HG02642 (cell line): ENCODE results near the gene SLAIN1.
A peak's percentile ranks its signal among the peaks of the same experiment; 100 is the strongest.
"Not testable (repeated sequence)": the region's sequence is repeated elsewhere in the genome, so short reads cannot be mapped to it uniquely, and the experiment has no call there.

Experiments
- ATAC-seq: cut with Tn5 transposase; IDR thresholded peaks from one replicate; pipeline ENCODE4 v1.9.1; 2021; ENCODE audit warnings: mild to moderate bottlenecking; ENCODE audit not compliant: unreplicated experiment, poor library complexity

Gene SLAIN1

GRCh38 chr13:77697217-77698103 is at the start of gene SLAIN1:
TSS of gene SLAIN1 (plus strand) at chr13:77697687. CDS start at chr13:77697914, 227 bp downstream.
- ATAC-seq: peak; percentile 81

GRCh38 chr13:77650409-77650808 is 47.1 kb upstream of the SLAIN1 start:
- no peak for ATAC-seq

- no peak for ATAC-seq
These were observed 44.2 kb upstream of the SLAIN1 start for GRCh38 chr13:77653301-77653700.

- not testable (repeated sequence) for ATAC-seq
These were observed 37.5 kb upstream of the SLAIN1 start for GRCh38 chr13:77660016-77660415.

- ATAC-seq: no peak
These were observed 36.6 kb upstream of the SLAIN1 start for GRCh38 chr13:77660841-77661250.

- ATAC-seq: not testable (repeated sequence)
These were observed 35.2 kb upstream of the SLAIN1 start for GRCh38 chr13:77662301-77662700.

GRCh38 chr13:77662831-77663230 is 34.7 kb upstream of the SLAIN1 start:
- ATAC-seq: not testable (repeated sequence)

GRCh38 chr13:77674852-77675251 is 22.6 kb upstream of the SLAIN1 start:
- ATAC-seq: no peak

GRCh38 chr13:77678691-77679235 is 18.7 kb upstream of the SLAIN1 start:
- ATAC-seq: no peak

- ATAC-seq: no peak
These were observed 9.7 kb upstream of the SLAIN1 start for GRCh38 chr13:77687799-77688198.

- ATAC-seq: no peak
These were observed 5.6 kb upstream of the SLAIN1 start for GRCh38 chr13:77691871-77692270.

- no peak for ATAC-seq
These were observed 4.6 kb upstream of the SLAIN1 start for GRCh38 chr13:77692746-77693448.

GRCh38 chr13:77693449-77693940 is 4.0 kb upstream of the SLAIN1 start:
- ATAC-seq: no peak

- ATAC-seq: no peak
These were observed 1.2 kb upstream of the SLAIN1 start for GRCh38 chr13:77696006-77696878.

- peak; percentile 4 for ATAC-seq
These were observed 639 bp upstream of the SLAIN1 start for GRCh38 chr13:77696879-77697216.

GRCh38 chr13:77698201-77699058 is 943 bp downstream of the SLAIN1 start:
- peak; percentile 27 for ATAC-seq

GRCh38 chr13:77699059-77699680 is 1.7 kb downstream of the SLAIN1 start:
- ATAC-seq: no peak

GRCh38 chr13:77701305-77701704 is 3.8 kb downstream of the SLAIN1 start:
- no peak for ATAC-seq

GRCh38 chr13:77702366-77702765 is 4.9 kb downstream of the SLAIN1 start:
- ATAC-seq: no peak
